Measurements from ENCODE around the gene CTRL. TPM values are rescaled to one million over a fixed set of nuclear protein-coding genes. Genes with fewer than 3 reads are reported as not detected.

Gene CTRL
- total RNA-seq (under 1 TPM; 0.09 to 0.50 TPM), polyA plus RNA-seq (1 to 10 TPM in 1 of 2 donors, under 1 TPM in 1; 0.09 to 5.0 TPM)

DNA sequence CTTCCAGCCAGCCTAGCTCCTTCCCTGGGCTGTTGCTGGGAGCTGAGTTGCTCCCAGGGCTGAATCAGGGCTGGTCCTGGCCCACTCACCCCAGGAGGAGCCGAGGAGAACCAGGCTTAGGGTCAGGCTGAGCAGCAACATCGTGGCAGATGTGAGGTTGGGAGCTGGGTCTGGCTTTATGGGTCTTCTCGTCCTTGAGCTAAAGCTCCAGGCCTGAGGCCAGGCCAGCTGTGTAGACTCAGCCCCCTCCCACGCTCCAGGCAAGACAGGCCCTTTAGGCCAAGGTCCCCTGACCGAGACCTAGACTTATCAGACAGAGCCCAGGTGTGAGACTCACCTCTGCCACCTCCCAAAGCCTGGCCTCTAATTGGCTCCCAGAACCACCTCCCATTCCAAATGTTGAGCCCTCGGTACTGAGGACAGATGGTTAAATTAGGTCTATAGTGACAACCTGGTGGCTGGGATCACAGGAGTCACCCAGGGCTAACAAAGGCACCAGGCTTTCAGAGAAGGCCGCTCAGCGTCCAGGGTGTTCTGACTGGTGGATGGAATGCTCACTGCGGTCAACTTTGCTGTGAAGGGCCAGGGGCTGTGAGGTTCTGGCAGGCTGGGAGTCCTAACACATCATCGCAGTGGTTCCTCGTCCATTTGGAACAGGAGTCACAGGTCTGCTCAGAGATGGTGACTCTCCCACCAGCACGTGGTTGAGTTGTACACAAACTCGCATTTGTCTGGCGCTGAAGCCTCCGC lies at the start of gene CTRL:
Gene CTRL, minus strand, starts transcription at position 151 of the 750 bp plus-strand sequence. Its CDS starts 10 bp downstream, at position 141.
- H3K36me3 ChIP-seq (ENCODE audit: control insufficient read depth in 4 of 4, insufficient read depth in 3 of 4, low read depth in 1 of 4, low read length in 3 of 4), result peaks cover 3 to 35% (median 11%) of the 10 kb centered on the region in 4 donors
- no peak within 1 kb of the TSS for H3K27ac ChIP-seq (ENCODE audit: low read depth in 1 of 2, low read length in 2 of 2)
- no peak for DNase-seq (ENCODE audit: low spot score)
- 93% methylated on average over 15 of the region's 15 CpGs for WGBS
- no peaks in the 10 kb centered on the region for H3K27me3 ChIP-seq (ENCODE audit: control insufficient read depth in 4 of 4, insufficient read depth in 4 of 4, low read length in 3 of 4)
- H3K4me1 ChIP-seq (ENCODE audit: control insufficient read depth in 4 of 4, insufficient read depth in 4 of 4, low read length in 3 of 4), result peaks cover 0 to 15% (median 11%) of the 10 kb centered on the region in 4 donors
- no peak within 1 kb of the TSS for H3K9ac ChIP-seq (ENCODE audit: low read depth in 1 of 2, low read length in 2 of 2)
- no peaks in the 10 kb centered on the region for H3K9me3 ChIP-seq (ENCODE audit: control insufficient read depth in 4 of 4, low read length in 3 of 4)
- H3K4me3 ChIP-seq (ENCODE audit: low read depth in 1 of 3, low read length in 3 of 3), result no peak within 1 kb of the TSS
- TF ChIP-seq SP1 (IDR thresholded peaks at IDR 0.05) (no peak), FOXA1 (IDR thresholded peaks at IDR 0.05) (no peak), RXRA (IDR thresholded peaks at IDR 0.05) (no peak), TAF1 (conservative IDR thresholded peaks at IDR 0.05) (no peak), RAD21 (IDR thresholded peaks at IDR 0.05) (no peak), FOXA2 (IDR thresholded peaks at IDR 0.05) (no peak), YY1 (IDR thresholded peaks at IDR 0.05) (no peak), REST (IDR thresholded peaks at IDR 0.05) (no peak), GABPA (IDR thresholded peaks at IDR 0.05 in 1 of 2, conservative IDR thresholded peaks at IDR 0.05 in 1 of 2) (no peak), MAX (IDR thresholded peaks at IDR 0.05) (no peak), EGR1 (IDR thresholded peaks at IDR 0.05; ENCODE audit: low read depth in 2 of 2) (no peak), NR2F2 (IDR thresholded peaks at IDR 0.05) (no peak), HNF4A (conservative IDR thresholded peaks at IDR 0.05) (no peak)
- TF ChIP-seq, protein P1, sequence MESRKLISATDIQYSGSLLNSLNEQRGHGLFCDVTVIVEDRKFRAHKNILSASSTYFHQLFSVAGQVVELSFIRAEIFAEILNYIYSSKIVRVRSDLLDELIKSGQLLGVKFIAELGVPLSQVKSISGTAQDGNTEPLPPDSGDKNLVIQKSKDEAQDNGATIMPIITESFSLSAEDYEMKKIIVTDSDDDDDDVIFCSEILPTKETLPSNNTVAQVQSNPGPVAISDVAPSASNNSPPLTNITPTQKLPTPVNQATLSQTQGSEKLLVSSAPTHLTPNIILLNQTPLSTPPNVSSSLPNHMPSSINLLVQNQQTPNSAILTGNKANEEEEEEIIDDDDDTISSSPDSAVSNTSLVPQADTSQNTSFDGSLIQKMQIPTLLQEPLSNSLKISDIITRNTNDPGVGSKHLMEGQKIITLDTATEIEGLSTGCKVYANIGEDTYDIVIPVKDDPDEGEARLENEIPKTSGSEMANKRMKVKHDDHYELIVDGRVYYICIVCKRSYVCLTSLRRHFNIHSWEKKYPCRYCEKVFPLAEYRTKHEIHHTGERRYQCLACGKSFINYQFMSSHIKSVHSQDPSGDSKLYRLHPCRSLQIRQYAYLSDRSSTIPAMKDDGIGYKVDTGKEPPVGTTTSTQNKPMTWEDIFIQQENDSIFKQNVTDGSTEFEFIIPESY (IDR thresholded peaks at IDR 0.05), result no peak
- TF ChIP-seq, protein P2, sequence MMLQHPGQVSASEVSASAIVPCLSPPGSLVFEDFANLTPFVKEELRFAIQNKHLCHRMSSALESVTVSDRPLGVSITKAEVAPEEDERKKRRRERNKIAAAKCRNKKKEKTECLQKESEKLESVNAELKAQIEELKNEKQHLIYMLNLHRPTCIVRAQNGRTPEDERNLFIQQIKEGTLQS (IDR thresholded peaks at IDR 0.05), result no peak
- TF ChIP-seq, protein P3, sequence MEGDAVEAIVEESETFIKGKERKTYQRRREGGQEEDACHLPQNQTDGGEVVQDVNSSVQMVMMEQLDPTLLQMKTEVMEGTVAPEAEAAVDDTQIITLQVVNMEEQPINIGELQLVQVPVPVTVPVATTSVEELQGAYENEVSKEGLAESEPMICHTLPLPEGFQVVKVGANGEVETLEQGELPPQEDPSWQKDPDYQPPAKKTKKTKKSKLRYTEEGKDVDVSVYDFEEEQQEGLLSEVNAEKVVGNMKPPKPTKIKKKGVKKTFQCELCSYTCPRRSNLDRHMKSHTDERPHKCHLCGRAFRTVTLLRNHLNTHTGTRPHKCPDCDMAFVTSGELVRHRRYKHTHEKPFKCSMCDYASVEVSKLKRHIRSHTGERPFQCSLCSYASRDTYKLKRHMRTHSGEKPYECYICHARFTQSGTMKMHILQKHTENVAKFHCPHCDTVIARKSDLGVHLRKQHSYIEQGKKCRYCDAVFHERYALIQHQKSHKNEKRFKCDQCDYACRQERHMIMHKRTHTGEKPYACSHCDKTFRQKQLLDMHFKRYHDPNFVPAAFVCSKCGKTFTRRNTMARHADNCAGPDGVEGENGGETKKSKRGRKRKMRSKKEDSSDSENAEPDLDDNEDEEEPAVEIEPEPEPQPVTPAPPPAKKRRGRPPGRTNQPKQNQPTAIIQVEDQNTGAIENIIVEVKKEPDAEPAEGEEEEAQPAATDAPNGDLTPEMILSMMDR (IDR thresholded peaks at IDR 0.05; ENCODE audit: low read depth, low read length, missing input control), result no peak
